ENCODE data around the gene ADAMTSL4.
A peak's percentile ranks its signal among the peaks of the same experiment; 100 is the strongest.
"Not testable (repeated sequence)": the region's sequence is repeated elsewhere in the genome, so short reads cannot be mapped to it uniquely, and the experiment has no call there.

The ADAMTSL4 gene

GRCh38 chr1:150555971-150556865, 7.0 kb downstream of the ADAMTSL4 start:
- no peak for DNase-seq

- DNase-seq = no peak
These were observed 7.9 kb downstream of the ADAMTSL4 start for GRCh38 chr1:150557065-150557600.

GRCh38 chr1:150557813-150558212, 8.6 kb downstream of the ADAMTSL4 start:
- no peak for DNase-seq

- DNase-seq = no peak
These were observed 9.1 kb downstream of the ADAMTSL4 start for GRCh38 chr1:150558303-150558704.

GRCh38 chr1:150558761-150559655, 9.8 kb downstream of the ADAMTSL4 start:
- no peak for DNase-seq

- no peak for DNase-seq
These were observed 10.4 kb downstream of the ADAMTSL4 start for GRCh38 chr1:150559656-150560010.

GRCh38 chr1:150560011-150560438, 10.8 kb downstream of the ADAMTSL4 start:
- peak; percentile 55 for DNase-seq

GRCh38 chr1:150560576-150561253, 11.5 kb downstream of the ADAMTSL4 start:
- DNase-seq = peak; percentile 57

GRCh38 chr1:150561254-150561973, 12.2 kb downstream of the ADAMTSL4 start:
- DNase-seq = peak; percentile 48

GRCh38 chr1:150561974-150562445, 12.8 kb downstream of the ADAMTSL4 start:
- peak; percentile 72 for DNase-seq

- DNase-seq = peak; percentile 33
These were observed 13.5 kb downstream of the ADAMTSL4 start for GRCh38 chr1:150562446-150563339.

- DNase-seq = peak; percentile 8
These were observed 14.3 kb downstream of the ADAMTSL4 start for GRCh38 chr1:150563340-150564038.

- no peak for DNase-seq
These were observed 15.1 kb downstream of the ADAMTSL4 start for GRCh38 chr1:150564051-150564991.

GRCh38 chr1:150565240-150565991, 16.2 kb downstream of the ADAMTSL4 start:
- not testable (repeated sequence) for DNase-seq

- DNase-seq = no peak
These were observed 17.6 kb downstream of the ADAMTSL4 start for GRCh38 chr1:150566589-150567340.

- DNase-seq = peak; percentile 10
These were observed 18.1 kb downstream of the ADAMTSL4 start for GRCh38 chr1:150567341-150567716.
